Mammary epithelial cell (primary cell): ENCODE data around the gene RHOF.

Experiments
- CTCF ChIP-seq, 2 donors: IDR thresholded peaks in 1 of 2; conservative IDR thresholded peaks in 1 of 2; 2 replicates each; pipeline ENCODE4 v1.5.1; 2011 to 2012; ENCODE audit warnings: inconsistent platforms in 2 of 2, low read length in 2 of 2, mild to moderate bottlenecking in 2 of 2, control low read depth in 1 of 2, low read depth in 1 of 2; ENCODE audit not compliant: insufficient read depth in 1 of 2; ENCODE audit errors: extremely low read depth in 1 of 2
- EZH2 ChIP-seq: IDR thresholded peaks from 2 replicates; pipeline ENCODE4 v1.6.1; 2012; ENCODE audit warnings: low read length, inconsistent platforms, borderline replicate concordance

DNA sequence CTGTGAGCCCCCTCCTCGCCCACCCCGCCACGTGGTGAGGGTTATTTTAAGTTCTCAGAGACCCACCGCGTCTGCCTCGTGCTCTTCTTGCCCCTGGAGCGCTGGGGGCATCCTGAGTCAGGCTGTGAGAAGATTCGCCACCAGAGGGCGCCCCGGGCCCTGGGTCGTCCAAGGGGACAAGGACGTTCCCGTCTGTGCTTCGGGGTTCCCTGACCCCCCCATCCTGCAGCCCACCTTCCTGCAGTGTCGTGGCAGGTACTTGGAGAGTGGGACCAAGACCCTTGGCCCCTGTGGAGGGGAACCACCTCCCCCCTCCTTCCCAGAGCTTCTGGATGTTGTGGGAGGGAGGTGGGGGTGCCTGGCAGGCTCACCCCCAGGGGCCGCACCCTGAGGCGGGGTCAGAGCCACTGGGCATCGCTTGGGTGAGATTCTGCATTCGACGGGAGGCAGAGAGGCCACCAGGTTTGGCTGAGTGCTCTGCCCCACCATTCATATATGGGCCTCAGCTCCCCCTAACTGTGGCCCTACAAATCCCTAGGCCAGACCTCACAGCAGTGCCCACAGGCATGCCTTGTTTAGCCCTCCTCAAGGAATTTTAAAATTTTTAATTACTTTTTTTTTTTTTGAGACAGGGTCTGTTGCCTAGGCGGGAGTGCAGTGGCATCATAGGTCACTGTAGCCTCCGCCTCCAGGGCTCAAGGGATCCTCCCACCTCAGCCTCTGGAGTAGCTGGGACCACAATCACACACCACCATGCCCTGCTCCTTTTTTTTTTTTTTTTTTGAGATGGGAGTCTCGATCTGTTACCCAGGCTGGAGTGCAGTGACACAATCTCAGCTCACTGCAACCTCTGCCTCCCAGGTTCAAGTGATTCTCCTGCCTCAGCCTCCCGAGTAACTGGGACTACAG, 17.0 kb downstream of the RHOF start:
- TF ChIP-seq EZH2 (no peak), CTCF (conservative IDR thresholded peaks at IDR 0.05 in 1 of 2, IDR thresholded peaks at IDR 0.05 in 1 of 2; ENCODE audit: extremely low read depth in 1 of 2, insufficient read depth in 1 of 2, low read depth in 1 of 2, low read length in 2 of 2) (peak; percentile 66 to 91)
